Suprapubic skin (tissue), 4 donors: ENCODE data around the gene WFDC1. TPM values are rescaled to one million over a fixed set of nuclear protein-coding genes. Genes with fewer than 3 reads are reported as not detected.
A peak's percentile ranks its signal among the peaks of the same experiment; 100 is the strongest.

Experiments
- DNase-seq, 2 donors: peaks; one replicate each; pipeline ENCODE4 v3.0.0-alpha.2; 2019; ENCODE audit warnings: low spot score in 2 of 2
- H3K27ac ChIP-seq: fragments of 200-600 bp; sonication (generic); one replicate; pipeline ENCODE4 v1.5.1; 2019
- H3K27me3 ChIP-seq: fragments of 200-600 bp; sonication (generic); one replicate; pipeline ENCODE4 v1.5.1; 2019
- H3K36me3 ChIP-seq: fragments of 200-600 bp; sonication (generic); one replicate; pipeline ENCODE4 v1.5.1; 2019
- H3K4me1 ChIP-seq: fragments of 200-600 bp; sonication (generic); one replicate; pipeline ENCODE4 v1.5.1; 2019
- H3K4me3 ChIP-seq: fragments of 200-600 bp; sonication (generic); one replicate; pipeline ENCODE4 v1.5.1; 2019; ENCODE audit warnings: mild to moderate bottlenecking
- H3K9me3 ChIP-seq: fragments of 200-600 bp; sonication (generic); one replicate; pipeline ENCODE4 v1.5.1; 2019
- EP300 ChIP-seq: sonication (generic); formaldehyde crosslinking; IDR thresholded peaks from one replicate; pipeline ENCODE4 v1.6.1; 2017; ENCODE audit warnings: antibody characterized with exemption
- POLR2A ChIP-seq, 2 donors: fragments of 450-650 bp; IDR thresholded peaks; one replicate each; pipeline ENCODE4 v1.6.1; 2017; ENCODE audit warnings: antibody characterized with exemption in 2 of 2, mild to moderate bottlenecking in 2 of 2, moderate library complexity in 2 of 2
- POLR2AphosphoS5 ChIP-seq, 3 donors: sonication (generic); formaldehyde crosslinking; IDR thresholded peaks; one replicate each; pipeline ENCODE4 v1.6.1; 2017; ENCODE audit warnings: antibody characterized with exemption in 3 of 3
- WGBS: methylation state at CpG from one replicate; pipeline ENCODE4 v1.1.5; 2018; 5-methylcytosine and 5-hydroxymethylcytosine counted together
- total RNA-seq, 4 donors: library from RNA; depleted of rRNA; stranded (reverse); fragments of >200 nt; gene quantifications; one replicate each; pipeline ENCODE4 v1.1.0, GENCODE V29; 2016
- TF ChIP-seq, protein P1 (sequence below), 2 donors: fragments of 200-600 bp in 1 of 2; fragments of 450-650 bp in 1 of 2; sonication (generic) in 1 of 2; IDR thresholded peaks; one replicate each; pipeline ENCODE4 v1.5.1; 2016 to 2019; ENCODE audit warnings: antibody characterized with exemption in 2 of 2, mild to moderate bottlenecking in 1 of 2, moderate library complexity in 1 of 2

Gene WFDC1
- total RNA-seq, 4 donors from 2014 or later = 0.49 to 1.4 (median 1.3) TPM; not detected in 1

DNA sequence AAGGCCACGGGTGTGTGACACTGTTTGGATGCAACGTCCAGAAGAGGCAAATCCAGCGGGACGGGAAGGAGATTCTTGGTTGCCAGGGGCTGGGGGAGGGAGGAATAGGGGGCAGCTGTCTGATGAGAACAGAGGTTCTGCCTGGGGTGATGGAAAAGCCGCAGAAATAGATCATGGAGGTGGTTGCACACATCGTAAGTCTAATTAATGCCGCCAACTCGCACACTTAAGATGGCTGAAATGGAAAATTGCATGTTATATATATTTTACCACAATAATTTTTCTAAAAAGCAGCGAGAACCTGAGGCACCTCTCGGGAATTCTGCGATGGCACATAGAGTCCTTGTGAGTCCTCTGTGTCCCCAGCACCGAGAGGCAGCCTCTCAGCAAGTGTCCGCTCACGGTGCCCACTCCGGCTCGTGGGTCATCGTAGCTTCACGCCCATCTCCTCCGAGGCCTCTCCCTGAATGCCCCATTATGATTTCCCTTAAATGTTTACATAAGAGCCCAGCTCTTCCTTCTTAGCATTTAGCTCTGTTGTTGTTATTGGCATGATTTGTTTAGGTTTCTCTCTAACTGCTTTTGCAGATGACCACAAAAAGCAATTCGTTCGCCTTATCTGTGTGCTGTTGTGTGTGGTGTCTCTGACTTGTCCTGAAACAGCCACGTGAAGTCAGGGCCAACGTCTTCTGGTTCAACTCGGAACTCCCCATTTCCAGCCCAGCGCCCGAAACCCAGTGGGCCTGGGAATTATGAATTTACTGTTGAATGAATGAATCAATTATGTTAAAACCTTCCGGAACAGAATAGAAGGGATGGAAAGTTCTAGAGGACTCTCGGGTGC lies 7.7 kb downstream of the WFDC1 start:
- 61% methylated on average over 28 of the region's 28 CpGs for WGBS
- no peak for TF ChIP-seq POLR2AphosphoS5 (IDR thresholded peaks at IDR 0.05)
- TF ChIP-seq, protein P1, sequence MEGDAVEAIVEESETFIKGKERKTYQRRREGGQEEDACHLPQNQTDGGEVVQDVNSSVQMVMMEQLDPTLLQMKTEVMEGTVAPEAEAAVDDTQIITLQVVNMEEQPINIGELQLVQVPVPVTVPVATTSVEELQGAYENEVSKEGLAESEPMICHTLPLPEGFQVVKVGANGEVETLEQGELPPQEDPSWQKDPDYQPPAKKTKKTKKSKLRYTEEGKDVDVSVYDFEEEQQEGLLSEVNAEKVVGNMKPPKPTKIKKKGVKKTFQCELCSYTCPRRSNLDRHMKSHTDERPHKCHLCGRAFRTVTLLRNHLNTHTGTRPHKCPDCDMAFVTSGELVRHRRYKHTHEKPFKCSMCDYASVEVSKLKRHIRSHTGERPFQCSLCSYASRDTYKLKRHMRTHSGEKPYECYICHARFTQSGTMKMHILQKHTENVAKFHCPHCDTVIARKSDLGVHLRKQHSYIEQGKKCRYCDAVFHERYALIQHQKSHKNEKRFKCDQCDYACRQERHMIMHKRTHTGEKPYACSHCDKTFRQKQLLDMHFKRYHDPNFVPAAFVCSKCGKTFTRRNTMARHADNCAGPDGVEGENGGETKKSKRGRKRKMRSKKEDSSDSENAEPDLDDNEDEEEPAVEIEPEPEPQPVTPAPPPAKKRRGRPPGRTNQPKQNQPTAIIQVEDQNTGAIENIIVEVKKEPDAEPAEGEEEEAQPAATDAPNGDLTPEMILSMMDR (IDR thresholded peaks at IDR 0.05) = no peak
- TF ChIP-seq POLR2A (IDR thresholded peaks at IDR 0.05) = no peak
- TF ChIP-seq EP300 = no peak
- no peak overlapping the region for H3K4me3 ChIP-seq
- H3K27ac ChIP-seq = peak overlapping the region; percentile 49
- DNase-seq = no peak
- no peaks in the 10 kb centered on the region for H3K36me3 ChIP-seq
- H3K27me3 ChIP-seq = peaks cover 13% of the 10 kb centered on the region
- H3K9me3 ChIP-seq = no peaks in the 10 kb centered on the region
- H3K4me1 ChIP-seq = peaks cover 3% of the 10 kb centered on the region

DNA sequence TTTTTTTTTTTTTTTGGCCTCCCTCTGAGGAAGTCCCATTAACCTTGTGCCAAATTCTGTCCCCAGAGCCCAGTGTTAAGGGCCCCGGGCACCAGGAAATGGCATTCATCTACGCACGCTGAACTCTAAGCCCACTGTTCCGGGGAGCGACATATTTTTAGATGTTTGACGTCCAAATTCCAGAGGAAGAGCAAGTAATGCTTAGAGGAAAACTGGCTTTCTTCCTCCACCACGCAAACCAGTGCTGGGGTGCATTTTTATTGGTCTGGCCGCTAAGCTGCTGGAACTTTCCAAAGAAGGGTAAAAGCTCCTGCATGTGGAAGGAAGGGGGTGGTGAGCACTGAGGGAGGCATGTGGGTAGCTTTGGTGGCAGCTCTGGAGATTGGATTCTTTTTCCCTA lies 8.3 kb downstream of the WFDC1 start:
- H3K9me3 ChIP-seq = no peaks in the 10 kb centered on the region
- H3K27ac ChIP-seq = peak overlapping the region; percentile 9
- no peak overlapping the region for H3K4me3 ChIP-seq
- no peaks in the 10 kb centered on the region for H3K36me3 ChIP-seq
- TF ChIP-seq EP300 (no peak), POLR2A (IDR thresholded peaks at IDR 0.05) (no peak), POLR2AphosphoS5 (IDR thresholded peaks at IDR 0.05) (no peak)
- TF ChIP-seq, protein P1 (IDR thresholded peaks at IDR 0.05) = no peak
- WGBS = 25% methylated on average over 8 of the region's 8 CpGs
- DNase-seq = no peak
- H3K27me3 ChIP-seq = peaks cover 11% of the 10 kb centered on the region
- peaks cover 3% of the 10 kb centered on the region for H3K4me1 ChIP-seq

DNA sequence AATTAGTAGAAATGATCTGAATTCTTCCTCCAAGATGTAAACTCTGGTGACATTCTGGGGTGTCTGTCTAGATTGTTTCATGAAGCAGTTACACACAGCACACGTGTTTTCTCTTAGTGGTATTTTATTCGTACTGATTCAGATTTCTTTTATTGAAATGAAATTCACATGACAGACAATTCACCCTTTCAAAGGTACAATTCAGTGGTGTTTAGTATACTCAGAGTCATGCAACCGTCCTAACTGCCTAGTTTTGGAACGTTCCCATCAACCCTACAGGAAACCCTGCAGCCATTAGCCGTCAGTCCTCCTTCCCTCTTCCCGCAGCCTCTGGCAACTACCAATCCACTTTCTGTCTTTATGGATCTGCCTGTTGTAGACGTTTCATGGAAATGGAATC lies 8.8 kb downstream of the WFDC1 start:
- H3K9me3 ChIP-seq = no peaks in the 10 kb centered on the region
- H3K36me3 ChIP-seq = no peaks in the 10 kb centered on the region
- H3K27ac ChIP-seq = peak overlapping the region; percentile 9
- no peak for DNase-seq
- H3K27me3 ChIP-seq = peaks cover 14% of the 10 kb centered on the region
- peaks cover 3% of the 10 kb centered on the region for H3K4me1 ChIP-seq
- WGBS = 38% methylated on average over 7 of the region's 7 CpGs
- no peak for TF ChIP-seq EP300
- TF ChIP-seq POLR2A (IDR thresholded peaks at IDR 0.05) = no peak
- TF ChIP-seq, protein P1 (IDR thresholded peaks at IDR 0.05) = no peak
- no peak for TF ChIP-seq POLR2AphosphoS5 (IDR thresholded peaks at IDR 0.05)
- no peak overlapping the region for H3K4me3 ChIP-seq

DNA sequence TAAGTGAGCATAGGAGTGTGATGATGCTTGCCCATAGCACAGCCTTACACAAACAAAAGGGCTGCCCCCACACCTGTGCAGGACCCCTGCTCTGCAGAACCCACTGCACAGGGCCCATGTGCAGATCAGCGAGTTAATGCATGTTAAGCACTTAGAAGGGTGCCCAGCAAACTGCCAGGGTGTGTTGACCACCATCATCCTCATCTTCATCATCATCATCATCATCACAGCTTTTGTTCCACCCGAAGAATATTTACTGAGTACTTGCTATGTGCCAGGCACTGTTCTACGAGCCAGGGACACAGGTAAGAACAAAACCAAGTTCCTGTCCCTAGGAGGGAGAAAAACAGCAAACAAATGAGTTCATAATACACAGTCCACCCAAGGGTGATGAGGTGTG lies 11.9 kb downstream of the WFDC1 start:
- no peaks in the 10 kb centered on the region for H3K9me3 ChIP-seq
- H3K36me3 ChIP-seq = no peaks in the 10 kb centered on the region
- H3K4me1 ChIP-seq = peaks cover 3% of the 10 kb centered on the region
- H3K4me3 ChIP-seq = no peak overlapping the region
- 96% methylated on average over 3 of the region's 3 CpGs for WGBS
- DNase-seq = no peak
- peaks cover 11% of the 10 kb centered on the region for H3K27me3 ChIP-seq
- no peak overlapping the region for H3K27ac ChIP-seq
- no peak for TF ChIP-seq POLR2AphosphoS5 (IDR thresholded peaks at IDR 0.05)
- TF ChIP-seq EP300 = no peak
- TF ChIP-seq POLR2A (IDR thresholded peaks at IDR 0.05) = no peak
- TF ChIP-seq, protein P1 (IDR thresholded peaks at IDR 0.05) = no peak

DNA sequence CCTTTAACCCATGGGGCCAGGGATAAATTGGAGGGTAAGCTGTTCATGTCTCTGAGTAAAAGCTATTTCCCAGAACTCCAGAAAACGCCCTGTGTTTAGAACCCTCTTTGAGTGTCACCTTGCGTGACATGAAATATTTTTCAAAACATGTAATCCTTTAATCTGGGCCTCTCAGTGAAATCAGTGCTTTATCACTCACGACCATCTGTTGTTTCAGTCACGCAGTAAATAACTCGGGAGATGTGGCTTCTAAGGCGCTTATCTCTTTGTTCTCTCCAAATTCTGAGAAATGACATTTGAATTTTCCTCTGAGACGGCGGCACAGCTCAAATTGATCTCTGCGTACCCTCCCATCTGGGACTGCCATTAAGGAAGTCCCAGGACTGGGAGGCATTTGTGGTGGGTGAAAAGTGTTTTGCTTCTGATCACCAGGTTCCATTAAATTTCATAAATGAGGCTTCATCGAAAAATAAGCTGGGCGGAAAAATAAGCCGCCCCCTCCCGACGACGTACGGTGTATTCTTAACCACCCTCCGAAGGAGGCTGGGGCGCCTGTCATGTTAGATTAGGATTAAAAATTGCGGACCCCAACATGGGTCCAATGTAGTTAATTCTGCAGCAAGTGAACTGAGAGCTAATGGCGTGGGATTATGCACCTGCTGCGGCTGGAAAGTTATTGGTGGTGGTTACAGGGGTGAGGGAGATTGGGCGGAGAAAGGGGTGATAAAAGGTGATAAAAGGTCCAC lies 12.7 kb downstream of the WFDC1 start:
- H3K27me3 ChIP-seq = peaks cover 17% of the 10 kb centered on the region
- 84% methylated on average over 22 of the region's 22 CpGs for WGBS
- no peaks in the 10 kb centered on the region for H3K36me3 ChIP-seq
- H3K27ac ChIP-seq = no peak overlapping the region
- peaks cover under 1% of the 10 kb centered on the region for H3K4me1 ChIP-seq
- DNase-seq = no peak
- no peak overlapping the region for H3K4me3 ChIP-seq
- TF ChIP-seq, protein P1 (IDR thresholded peaks at IDR 0.05) = no peak
- no peaks in the 10 kb centered on the region for H3K9me3 ChIP-seq
